IMR-90 (cell line): ENCODE data around the gene SH3BP4. TPM values are rescaled to one million over a fixed set of nuclear protein-coding genes. Genes with fewer than 3 reads are reported as not detected.
A peak's percentile ranks its signal among the peaks of the same experiment; 100 is the strongest.

ENCODE experiments used
- ATAC-seq: fragments of 200-7000 bp; cut with Tn5 transposase; 2 replicates; pipeline ENCODE4 v1.9.1; 2020; ENCODE audit warnings: low read depth, mild to moderate bottlenecking, moderate library complexity
- BruUV-seq: library from RNA; stranded (reverse); fragments of 400-500 nt; replicated peaks from 2 replicates; lab custom pipeline; 2021; lab: Mats Ljungman, UMichigan
- CTCF ChIA-PET: fragments of 300-600 bp; formaldehyde crosslinking; extraction: SDS; loops from one replicate; lab custom pipeline; 2021; ENCODE audit warnings: antibody characterized with exemption; lab: Yijun Ruan, JAX
- POLR2A ChIA-PET: fragments of 300-600 bp; sonication (Branson Sonifier 250); formaldehyde crosslinking; loops from one replicate; lab custom pipeline; 2022; ENCODE audit warnings: antibody characterized with exemption; ENCODE audit not compliant: unreplicated experiment; lab: Charles Lee
- DNase-seq: peaks from one replicate; pipeline ENCODE4 v3.0.0; 2013
- H2AFZ ChIP-seq: replicated peaks from 2 replicates; pipeline ENCODE3; 2013; ENCODE audit warnings: low read length, mild to moderate bottlenecking; ENCODE audit not compliant: poor library complexity
- H2AK5ac ChIP-seq: 2 replicates; pipeline ENCODE4 v1.6.1; 2013; ENCODE audit warnings: low read depth, low read length, inconsistent platforms
- H2AK9ac ChIP-seq: replicated peaks from 2 replicates; pipeline ENCODE3; 2013; ENCODE audit warnings: mild to moderate bottlenecking, low read depth, low read length, moderate library complexity; ENCODE audit not compliant: poor library complexity
- H2BK120ac ChIP-seq: 2 replicates; pipeline ENCODE4 v1.6.1; 2013; ENCODE audit warnings: low read depth, low read length, inconsistent platforms
- H2BK15ac ChIP-seq: 3 replicates; pipeline ENCODE4 v1.6.1; 2013; ENCODE audit warnings: low read depth, low read length, inconsistent platforms
- H2BK20ac ChIP-seq: 2 replicates; pipeline ENCODE4 v1.6.1; 2013; ENCODE audit warnings: low read depth, mild to moderate bottlenecking, inconsistent platforms, low read length, moderate library complexity
- H2BK5ac ChIP-seq: 2 replicates; pipeline ENCODE4 v1.6.1; 2013; ENCODE audit warnings: mild to moderate bottlenecking, low read depth, low read length, inconsistent platforms; ENCODE audit not compliant: poor library complexity, severe bottlenecking
- H3K14ac ChIP-seq: replicated peaks from 2 replicates; pipeline ENCODE4 v1.6.1; 2013; ENCODE audit warnings: low read depth, low read length, inconsistent platforms
- H3K18ac ChIP-seq: 2 replicates; pipeline ENCODE4 v1.6.1; 2013; ENCODE audit warnings: low read depth, low read length, control low read depth
- H3K23ac ChIP-seq: 2 replicates; pipeline ENCODE4 v1.6.1; 2013; ENCODE audit warnings: low read depth, low read length, inconsistent platforms
- H3K27ac ChIP-seq: 2 replicates; pipeline ENCODE4 v1.5.1; 2013; ENCODE audit warnings: mild to moderate bottlenecking, control low read depth, low read length; ENCODE audit not compliant: insufficient read depth
- H3K27me3 ChIP-seq: 2 replicates; pipeline ENCODE4 v1.6.1; 2013; ENCODE audit warnings: low read length; ENCODE audit not compliant: control insufficient read depth, insufficient read depth
- H3K36me3 ChIP-seq: 2 replicates; pipeline ENCODE4 v1.6.1; 2013; ENCODE audit warnings: low read length, mixed read lengths; ENCODE audit not compliant: control insufficient read depth, insufficient read depth
- H3K4ac ChIP-seq: 2 replicates; pipeline ENCODE4 v1.6.1; 2013; ENCODE audit warnings: low read depth, low read length, inconsistent platforms
- H3K4me1 ChIP-seq: 2 replicates; pipeline ENCODE4 v1.6.1; 2013; ENCODE audit warnings: low read length, mixed read lengths; ENCODE audit not compliant: control insufficient read depth, insufficient read depth
- H3K4me2 ChIP-seq: 2 replicates; pipeline ENCODE4 v1.6.1; 2013; ENCODE audit warnings: low read depth, mild to moderate bottlenecking, control low read depth, low read length, moderate library complexity
- H3K4me3 ChIP-seq: 2 replicates; pipeline ENCODE4 v1.5.1; 2013; ENCODE audit warnings: low read depth, mild to moderate bottlenecking, control low read depth, low read length, moderate library complexity; ENCODE audit not compliant: insufficient read depth
- H3K56ac ChIP-seq: 2 replicates; pipeline ENCODE4 v1.6.1; 2013; ENCODE audit warnings: low read length, inconsistent platforms; ENCODE audit not compliant: insufficient read depth; ENCODE audit errors: extremely low read depth
- H3K79me1 ChIP-seq, 2 experiments: 2 replicates each; pipeline ENCODE4 v1.6.1; 2013; ENCODE audit warnings: low read length in 2 of 2, inconsistent platforms in 1 of 2, low read depth in 1 of 2
- H3K9ac ChIP-seq: 2 replicates; pipeline ENCODE4 v1.6.1; 2013; ENCODE audit warnings: low read depth, low read length, control low read depth
- H3K9me1 ChIP-seq: 2 replicates; pipeline ENCODE4 v1.6.1; 2013; ENCODE audit warnings: low read length, inconsistent platforms; ENCODE audit not compliant: insufficient read depth
- H3K9me3 ChIP-seq: 2 replicates; pipeline ENCODE4 v1.6.1; 2013; ENCODE audit warnings: low read length; ENCODE audit not compliant: control insufficient read depth, insufficient read depth
- H4K20me1 ChIP-seq: 2 replicates; pipeline ENCODE4 v1.6.1; 2013; ENCODE audit warnings: low read length, inconsistent platforms; ENCODE audit not compliant: insufficient read depth
- H4K5ac ChIP-seq: 2 replicates; pipeline ENCODE4 v1.6.1; 2013; ENCODE audit warnings: mild to moderate bottlenecking, low read depth, low read length, control low read depth
- H4K8ac ChIP-seq, 2 experiments: 2 replicates each; pipeline ENCODE4 v1.6.1; 2013; ENCODE audit warnings: low read depth in 2 of 2, low read length in 2 of 2, control low read depth in 1 of 2, inconsistent platforms in 1 of 2
- H4K91ac ChIP-seq: 2 replicates; pipeline ENCODE4 v1.6.1; 2013; ENCODE audit warnings: low read depth, low read length, inconsistent platforms; ENCODE audit not compliant: insufficient read depth
- FOS ChIP-seq: fragments of 150-350 bp; IDR thresholded peaks from 2 replicates; pipeline ENCODE4 v1.6.1; 2016; ENCODE audit warnings: low read depth, low read length
- RCOR1 ChIP-seq: IDR thresholded peaks from 2 replicates; pipeline ENCODE4 v1.6.1; 2012; ENCODE audit warnings: mild to moderate bottlenecking, low read length, improper control_type of control experiment; ENCODE audit not compliant: insufficient replicate concordance
- WGBS, 2 experiments: methylation state at CpG; one replicate each; pipeline versions ENCODE4 v1.1.5 to v1.1.7; 2013; ENCODE audit warnings: missing lambda C conversion rate in 2 of 2; ENCODE audit not compliant: insufficient read length in 1 of 2; ENCODE audit errors: extremely low coverage in 2 of 2; 5-methylcytosine and 5-hydroxymethylcytosine counted together
- dilution Hi-C: fragments of 300-500 bp; cut with HindIII; formaldehyde crosslinking; loops from one replicate; pipeline ENCODE4 v1.14.3; 2018; ENCODE audit warnings: low sequenced_read_pairs; ENCODE audit not compliant: unreplicated experiment
- in situ Hi-C: fragments of 300-500 bp; cut with MboI; formaldehyde crosslinking; loops from 3 replicates; pipeline ENCODE4 v1.14.3; 2019; ENCODE audit warnings: low sequenced_read_pairs, inconsistent platforms, mixed read lengths
- intact Hi-C: fragments of 100-400 bp; cut with micrococcal nuclease; formaldehyde crosslinking; loops from 2 replicates; pipeline ENCODE4 v1.10.0; 2022
- polyA plus RNA-seq, 3 experiments: library from polyadenylated mRNA; depleted of rRNA; stranded (reverse); fragments of >200 nt; gene quantifications; 2 replicates each; pipeline ENCODE4 v1.2.3, GENCODE V29; 2012; ENCODE audit warnings: low replicate concordance in 1 of 3
- total RNA-seq: library from RNA; depleted of rRNA; stranded (reverse); fragments of >200 nt; gene quantifications from 2 replicates; pipeline ENCODE4 v1.2.3, GENCODE V29; 2012

The SH3BP4 gene
- total and polyA plus RNA-seq, 2 of the 4 experiments (the other 2 are of a cell fraction) = 104 to 122 TPM

DNA sequence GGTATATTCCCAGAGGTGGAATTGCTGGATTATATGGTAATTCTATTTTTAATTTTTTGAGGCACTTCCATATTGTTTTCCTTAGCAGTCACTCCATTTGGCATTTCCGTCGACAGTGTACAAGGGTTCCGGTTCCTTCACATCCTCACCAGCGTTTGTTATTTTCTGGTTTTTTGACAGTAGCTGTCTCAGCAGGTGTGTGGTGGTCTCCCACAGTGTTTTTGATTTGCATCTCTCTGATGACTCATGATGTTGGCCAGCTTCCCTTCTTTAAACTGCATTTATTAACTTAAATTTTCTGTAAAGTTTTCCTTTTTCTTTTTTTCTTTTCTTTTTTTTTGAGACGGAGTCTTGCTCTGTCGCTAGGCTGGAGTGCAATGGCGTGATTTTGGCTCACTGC, 19.7 kb downstream of the SH3BP4 start:
- dilution Hi-C loops (no loop called here), intact Hi-C loops (no loop called here), in situ Hi-C loops (no loop called here)
- Histone ChIP-seq H4K91ac (no peak overlapping the region), H4K20me1 (peaks cover 98% of the 10 kb centered on the region), H3K9ac (no peak overlapping the region), H2AFZ (no peak overlapping the region), H3K27ac (no peak overlapping the region), H3K23ac (no peak overlapping the region), H3K14ac (no peak overlapping the region), H3K79me1 (peaks cover 0 to 62% of the 10 kb centered on the region in 2 experiments; a peak in 2 of 4 replicates), H3K27me3 (no peaks in the 10 kb centered on the region), H3K36me3 (peaks cover 44% of the 10 kb centered on the region), H4K8ac (no peak overlapping the region), H2BK20ac (no peak overlapping the region), H2BK5ac (no peak overlapping the region), H2AK9ac (no peak overlapping the region), H3K9me3 (no peaks in the 10 kb centered on the region), H4K5ac (no peak overlapping the region), H3K4me1 (peaks cover 49% of the 10 kb centered on the region), H3K4me2 (no peak overlapping the region), H3K4ac (no peak overlapping the region), H3K56ac (no peak overlapping the region), H2BK120ac (no peak overlapping the region), H3K18ac (no peak overlapping the region), H2BK15ac (no peak overlapping the region), H3K4me3 (no peak overlapping the region), H3K9me1 (peaks cover 66% of the 10 kb centered on the region), H2AK5ac (no peak overlapping the region)
- no peak for DNase-seq
- POLR2A ChIA-PET = no interaction called here
- CTCF ChIA-PET = interaction anchor here (0.9 kb wide), 1 partner anchor 17 kb away, joined by 4 read pairs; no protein-coding TSS in a partner anchor
- no CpG with 5 or more reads among the region's 7 CpGs for WGBS, 2 experiments
- ATAC-seq = no peak
- BruUV-seq = no TSS peak
- TF ChIP-seq RCOR1 (no peak), FOS (0 out of 2 replicates have a peak, but pooled peaks have one; percentile 9)
